HG02973 (cell line): ENCODE data around the gene NDEL1.

Experiments
- ATAC-seq: cut with Tn5 transposase; IDR thresholded peaks from one replicate; pipeline ENCODE4 v1.9.1; 2021; ENCODE audit warnings: moderate library complexity; ENCODE audit not compliant: unreplicated experiment

NDEL1 gene

GRCh38 chr17:8455665-8456209, 20.1 kb downstream of the NDEL1 start:
- ATAC-seq: no peak

- ATAC-seq: no peak
Measured at GRCh38 chr17:8458128-8458527, 22.4 kb downstream of the NDEL1 start.

GRCh38 chr17:8459107-8459506, 23.4 kb downstream of the NDEL1 start:
- ATAC-seq: no peak

GRCh38 chr17:8459831-8460230, 24.1 kb downstream of the NDEL1 start:
- ATAC-seq: no peak

- no peak for ATAC-seq
Measured at GRCh38 chr17:8462564-8462963, 26.9 kb downstream of the NDEL1 start.

- ATAC-seq: no peak
Measured at GRCh38 chr17:8463099-8463498, 27.4 kb downstream of the NDEL1 start.

GRCh38 chr17:8464941-8465340, 29.3 kb downstream of the NDEL1 start:
- ATAC-seq: no peak

GRCh38 chr17:8465356-8465755, 29.7 kb downstream of the NDEL1 start:
- no peak for ATAC-seq

GRCh38 chr17:8465759-8466158, 30.1 kb downstream of the NDEL1 start:
- no peak for ATAC-seq

GRCh38 chr17:8466456-8466855, 30.8 kb downstream of the NDEL1 start:
- no peak for ATAC-seq

GRCh38 chr17:8466873-8467272, 31.2 kb downstream of the NDEL1 start:
- no peak for ATAC-seq

- ATAC-seq: no peak
Measured at GRCh38 chr17:8467527-8467926, 31.8 kb downstream of the NDEL1 start.

- no peak for ATAC-seq
Measured at GRCh38 chr17:8468127-8468526, 32.4 kb downstream of the NDEL1 start.

GRCh38 chr17:8468980-8469379, 33.3 kb downstream of the NDEL1 start:
- no peak for ATAC-seq

GRCh38 chr17:8469964-8470363, 34.3 kb downstream of the NDEL1 start:
- no peak for ATAC-seq

GRCh38 chr17:8470447-8471047, 34.9 kb downstream of the NDEL1 start:
- ATAC-seq: no peak

- ATAC-seq: no peak
Measured at GRCh38 chr17:8472663-8473062, 37.0 kb downstream of the NDEL1 start.

- ATAC-seq: no peak
Measured at GRCh38 chr17:8473451-8474192, 37.9 kb downstream of the NDEL1 start.

- no peak for ATAC-seq
Measured at GRCh38 chr17:8474826-8475225, 39.1 kb downstream of the NDEL1 start.

GRCh38 chr17:8475227-8475626, 39.5 kb downstream of the NDEL1 start:
- no peak for ATAC-seq

- no peak for ATAC-seq
Measured at GRCh38 chr17:8475781-8476180, 40.1 kb downstream of the NDEL1 start.

GRCh38 chr17:8476741-8477140, 41.1 kb downstream of the NDEL1 start:
- no peak for ATAC-seq
